ENCODE measurements around the gene EFS.

- TF ChIP-seq ZFP30 (CRISPR knock-in tag; IDR thresholded peaks at IDR 0.05) (no peak), CREB5 (CRISPR knock-in tag; IDR thresholded peaks at IDR 0.05; ENCODE audit: low read depth) (no peak), TOX (CRISPR knock-in tag; IDR thresholded peaks at IDR 0.05; ENCODE audit: borderline replicate concordance) (no peak), ISL1 (CRISPR knock-in tag; IDR thresholded peaks at IDR 0.05) (no peak), SNAI2 (CRISPR knock-in tag; IDR thresholded peaks at IDR 0.05) (no peak), GLIS3 (CRISPR knock-in tag; IDR thresholded peaks at IDR 0.05) (no peak), BACH2 (CRISPR knock-in tag; IDR thresholded peaks at IDR 0.05; ENCODE audit: borderline replicate concordance) (no peak), ZFP3 (CRISPR knock-in tag; IDR thresholded peaks at IDR 0.05) (no peak), PATZ1 (CRISPR knock-in tag; IDR thresholded peaks at IDR 0.05; ENCODE audit: borderline replicate concordance) (no peak), ESRRG (CRISPR knock-in tag; IDR thresholded peaks at IDR 0.05) (no peak), POU6F1 (CRISPR knock-in tag; IDR thresholded peaks at IDR 0.05; ENCODE audit: borderline replicate concordance, low read depth) (no peak), RARB (CRISPR knock-in tag; IDR thresholded peaks at IDR 0.05) (no peak), PPARA (CRISPR knock-in tag; IDR thresholded peaks at IDR 0.05; ENCODE audit: borderline replicate concordance) (no peak), TSHZ2 (CRISPR knock-in tag; IDR thresholded peaks at IDR 0.05) (no peak)
Observed at GRCh38 chr14:23362200-23362599, 2.8 kb downstream of the EFS start.
